Measurements from ENCODE around the gene ARG1.
A peak's percentile ranks its signal among the peaks of the same experiment; 100 is the strongest.

GRCh38 chr6:131597446-131597845 lies 24.4 kb downstream of the ARG1 start:
- TF ChIP-seq CTCF (IDR thresholded peaks at IDR 0.05) (peak; percentile 43), EZH2 (IDR thresholded peaks at IDR 0.05) (no peak)
